CD4-positive, alpha-beta T cell treated with Interferon alpha-2 for 1 hour (primary cell): Measurements from ENCODE around the gene MEIS2.

ENCODE experiments used
- DNase-seq, 2 donors: peaks; one replicate each; pipeline ENCODE4 v3.0.0-alpha.2; 2020 to 2022

The MEIS2 gene

DNA sequence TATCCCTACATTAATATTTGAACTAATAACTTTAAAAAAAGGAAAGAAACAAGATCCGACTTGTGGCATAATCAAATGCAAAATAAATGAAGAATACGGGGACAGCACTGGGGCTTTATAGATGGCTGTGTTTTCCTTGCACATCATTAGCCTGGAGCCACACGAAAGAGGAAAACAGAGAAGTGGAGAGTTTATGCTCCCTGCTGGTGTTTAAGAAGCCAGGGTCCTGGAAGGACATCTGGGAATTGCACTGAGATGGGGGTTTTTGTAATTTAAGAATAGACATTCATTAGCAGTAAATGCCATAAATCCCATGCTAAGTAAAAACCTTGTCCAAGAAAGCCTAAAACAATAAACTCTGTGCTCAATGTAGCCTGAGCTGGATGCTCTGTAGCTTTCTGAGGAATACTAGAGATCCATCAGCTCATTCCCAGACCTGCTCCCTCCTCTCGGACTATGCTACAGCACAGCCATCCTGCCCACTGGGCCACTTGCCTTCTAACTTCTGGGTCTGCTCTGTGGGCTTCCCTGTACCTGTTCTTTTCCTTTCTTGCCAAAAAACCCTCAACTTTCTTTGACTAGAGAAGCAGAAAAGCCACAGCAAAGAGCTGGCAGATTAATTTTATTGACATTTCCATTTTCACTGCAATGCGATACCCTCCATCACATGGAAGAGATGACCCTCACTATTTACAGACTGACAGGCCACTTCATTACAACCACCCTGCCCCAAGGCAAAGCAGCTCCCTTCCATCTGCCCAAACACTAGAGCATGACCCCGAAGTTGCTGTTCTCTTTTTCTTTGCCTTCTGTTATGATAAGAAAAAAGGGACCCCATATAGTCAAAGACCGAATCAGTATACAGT, 62.3 kb downstream of the MEIS2 start:
- no peak for DNase-seq

DNA sequence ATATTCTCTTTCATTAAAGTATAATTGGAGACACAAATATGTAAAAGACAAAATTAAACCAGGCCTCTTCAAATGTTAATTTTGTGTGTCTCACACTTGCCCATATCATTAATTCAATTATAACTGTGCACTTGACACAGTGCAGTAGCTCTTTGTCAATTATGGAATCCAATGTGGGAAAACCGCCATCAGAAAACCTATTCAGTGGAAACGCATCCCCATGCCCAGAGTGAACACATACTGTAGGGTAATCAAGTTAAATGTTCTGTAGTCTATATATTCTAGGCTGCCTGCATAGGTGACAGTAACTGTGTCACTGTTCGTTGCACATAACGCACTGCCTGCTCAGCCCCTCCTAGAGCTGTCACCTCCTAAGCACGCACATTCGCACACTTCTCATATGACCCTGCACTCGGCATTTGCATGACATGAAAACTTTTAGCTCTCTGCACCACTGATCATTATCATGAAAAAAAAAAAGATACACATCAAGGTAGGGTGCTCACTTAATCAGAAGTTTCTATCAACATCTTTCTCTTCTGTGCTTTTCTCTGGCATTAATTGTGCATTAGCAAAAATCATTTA, 63.2 kb downstream of the MEIS2 start:
- no peak for DNase-seq

DNA sequence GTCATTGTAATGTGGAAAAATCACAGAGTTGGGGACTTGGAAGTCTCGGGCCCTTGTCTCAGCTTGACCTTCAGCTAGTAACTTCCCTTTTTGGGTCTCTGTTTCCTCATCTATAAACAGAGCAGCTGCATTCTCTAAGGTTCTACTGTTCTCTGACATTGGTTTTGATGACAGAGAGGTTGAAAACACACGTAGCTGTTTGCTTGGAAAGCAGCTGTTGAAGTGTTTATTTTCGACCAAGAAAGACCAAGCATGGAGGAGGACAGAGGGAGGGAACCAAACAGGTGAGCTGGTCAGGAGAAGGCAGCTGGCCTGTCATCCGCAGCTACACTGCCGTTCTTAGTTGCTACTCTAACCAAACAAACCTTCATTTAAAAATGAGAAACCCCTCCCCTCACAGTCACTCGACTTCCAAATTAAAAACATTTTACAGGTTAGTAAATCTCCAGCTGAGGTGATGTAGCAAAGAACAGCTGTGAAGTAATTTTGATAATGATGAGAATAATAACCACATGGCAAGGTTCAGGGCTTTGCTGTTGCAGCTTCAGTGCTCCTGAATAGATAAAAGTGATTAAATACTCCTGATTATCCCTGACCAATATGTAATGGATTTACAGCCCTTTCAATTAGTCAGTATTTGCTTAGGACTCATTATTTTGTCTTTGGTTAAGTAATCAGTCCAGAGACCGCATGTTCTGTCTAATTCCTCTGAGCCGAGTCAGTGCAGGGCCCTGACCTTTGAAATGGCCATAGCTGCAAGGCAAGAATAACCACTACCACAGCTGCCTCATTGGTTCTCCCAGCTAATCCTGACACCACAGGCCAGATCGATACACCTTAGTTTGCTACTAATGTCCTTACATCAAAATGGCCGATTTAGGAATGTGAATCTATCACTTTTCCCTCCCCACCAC, 65.3 kb downstream of the MEIS2 start:
- no peak for DNase-seq

DNA sequence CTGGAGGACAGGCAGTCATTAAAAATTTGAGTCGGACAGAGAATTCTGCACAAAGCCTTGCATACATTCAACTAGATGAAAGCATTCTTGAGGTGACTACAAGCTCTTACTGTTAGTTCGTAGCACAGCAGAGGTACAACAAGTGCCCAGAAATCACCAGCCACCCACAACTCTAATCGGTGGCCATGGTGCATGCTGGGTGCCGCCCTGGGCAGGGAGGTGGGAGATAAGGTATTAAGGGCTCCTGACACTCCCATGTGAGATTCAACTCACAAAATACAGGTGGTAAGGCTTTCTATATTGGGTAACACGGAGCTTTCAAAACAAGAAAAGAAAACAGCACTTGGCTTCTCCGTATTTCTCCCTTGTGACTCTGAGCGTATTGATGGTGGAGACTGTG, 66.0 kb downstream of the MEIS2 start:
- no peak for DNase-seq

DNA sequence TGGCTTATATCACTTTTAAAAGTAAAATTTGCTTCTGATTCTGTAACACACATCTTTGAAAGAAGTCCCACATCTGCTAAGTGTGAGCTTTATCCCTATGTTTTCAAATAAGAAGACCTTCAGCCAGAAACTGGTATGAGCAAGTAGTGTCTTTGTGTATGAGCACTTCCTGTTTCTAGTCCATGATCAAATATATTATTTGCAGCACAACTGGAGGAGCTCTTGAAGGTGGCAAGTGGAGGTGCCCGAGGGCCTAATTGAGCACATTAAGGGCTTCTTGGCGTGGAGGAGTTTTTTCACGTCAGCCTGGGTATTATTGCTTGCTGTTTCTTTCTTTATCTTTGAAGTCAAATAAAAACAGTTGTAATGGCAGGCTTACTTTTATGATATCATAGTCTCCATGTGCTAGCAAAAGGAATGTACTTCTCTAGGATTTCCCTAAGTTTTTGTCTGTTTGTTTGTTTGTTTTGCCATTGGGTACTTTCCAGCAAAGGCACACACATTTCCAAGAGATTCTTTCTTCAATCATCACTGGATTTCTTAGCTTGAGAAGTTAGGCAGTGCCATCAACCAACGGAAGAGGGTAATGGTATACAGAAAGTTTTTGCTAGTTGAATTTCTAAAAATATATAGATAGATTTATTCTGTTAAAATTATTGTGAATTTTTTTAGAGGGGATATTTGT, 68.1 kb downstream of the MEIS2 start:
- DNase-seq = no peak

DNA sequence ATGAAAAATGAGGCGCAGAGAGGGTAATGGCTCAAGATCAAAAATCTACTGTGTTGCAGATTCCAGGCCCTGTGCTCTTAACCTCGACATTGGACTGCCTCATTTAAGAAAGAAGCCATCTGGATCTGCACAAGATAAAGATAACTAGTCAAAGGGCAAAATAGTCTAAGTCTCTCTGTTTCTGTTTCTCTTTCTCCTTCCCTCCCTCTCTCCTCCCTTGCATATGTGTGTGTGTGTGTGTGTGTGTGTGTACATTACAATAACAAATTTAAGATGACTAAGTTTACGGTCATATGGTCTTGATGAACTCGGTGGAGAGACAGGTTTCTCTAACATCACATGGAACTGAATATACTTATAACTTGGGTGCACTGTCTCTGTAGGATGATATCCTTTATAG, 69.2 kb downstream of the MEIS2 start:
- no peak for DNase-seq

DNA sequence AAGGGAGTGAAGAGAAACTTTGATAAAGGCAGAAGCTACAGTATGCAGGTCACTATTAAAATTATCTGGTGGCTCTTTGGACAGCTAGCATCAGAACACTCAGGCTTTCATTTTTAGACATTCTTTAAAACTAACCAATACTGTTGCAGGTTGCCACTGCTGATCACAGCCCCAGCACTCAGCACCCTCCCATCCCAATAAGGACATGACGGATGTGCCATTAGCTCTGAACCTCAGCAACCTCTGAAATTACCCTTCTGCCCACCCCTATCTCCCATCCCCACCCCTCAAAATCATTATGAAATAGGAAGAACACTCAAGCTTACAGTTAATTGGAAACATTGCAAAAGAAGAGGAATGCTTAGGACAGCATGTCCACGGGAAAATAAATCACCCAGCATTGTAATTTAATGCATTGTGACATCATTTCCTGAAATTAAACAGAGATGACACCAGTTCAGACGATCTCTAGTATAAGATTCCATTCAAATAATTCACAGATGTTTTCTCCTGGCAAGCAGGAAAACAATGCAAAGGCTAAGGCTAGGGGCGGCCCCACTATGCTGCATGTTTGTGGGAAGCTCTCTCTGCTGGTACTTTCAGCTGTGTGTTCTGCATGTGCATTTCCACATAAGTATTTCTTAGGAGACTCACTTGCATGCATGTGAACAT, 71.6 kb downstream of the MEIS2 start:
- no peak for DNase-seq

DNA sequence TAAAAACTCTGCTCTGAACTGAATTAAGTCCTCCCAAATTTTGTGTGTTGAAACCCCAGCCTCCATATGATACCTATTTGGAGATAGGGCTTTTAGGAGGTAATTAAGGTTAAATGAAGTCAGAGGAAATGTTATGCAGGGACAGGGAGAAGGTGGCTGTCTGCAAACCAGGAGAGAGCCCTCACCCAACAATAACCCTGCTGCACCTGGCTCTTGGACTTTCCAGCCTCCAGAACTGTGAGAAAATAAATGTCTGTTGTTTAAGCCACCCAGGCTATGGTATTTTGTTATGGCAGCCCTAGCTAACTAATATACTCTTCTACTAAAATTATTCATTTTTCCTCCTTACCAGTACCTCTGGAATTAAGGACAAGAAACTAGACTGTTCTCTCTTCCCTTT, 79.5 kb downstream of the MEIS2 start:
- no peak for DNase-seq

DNA sequence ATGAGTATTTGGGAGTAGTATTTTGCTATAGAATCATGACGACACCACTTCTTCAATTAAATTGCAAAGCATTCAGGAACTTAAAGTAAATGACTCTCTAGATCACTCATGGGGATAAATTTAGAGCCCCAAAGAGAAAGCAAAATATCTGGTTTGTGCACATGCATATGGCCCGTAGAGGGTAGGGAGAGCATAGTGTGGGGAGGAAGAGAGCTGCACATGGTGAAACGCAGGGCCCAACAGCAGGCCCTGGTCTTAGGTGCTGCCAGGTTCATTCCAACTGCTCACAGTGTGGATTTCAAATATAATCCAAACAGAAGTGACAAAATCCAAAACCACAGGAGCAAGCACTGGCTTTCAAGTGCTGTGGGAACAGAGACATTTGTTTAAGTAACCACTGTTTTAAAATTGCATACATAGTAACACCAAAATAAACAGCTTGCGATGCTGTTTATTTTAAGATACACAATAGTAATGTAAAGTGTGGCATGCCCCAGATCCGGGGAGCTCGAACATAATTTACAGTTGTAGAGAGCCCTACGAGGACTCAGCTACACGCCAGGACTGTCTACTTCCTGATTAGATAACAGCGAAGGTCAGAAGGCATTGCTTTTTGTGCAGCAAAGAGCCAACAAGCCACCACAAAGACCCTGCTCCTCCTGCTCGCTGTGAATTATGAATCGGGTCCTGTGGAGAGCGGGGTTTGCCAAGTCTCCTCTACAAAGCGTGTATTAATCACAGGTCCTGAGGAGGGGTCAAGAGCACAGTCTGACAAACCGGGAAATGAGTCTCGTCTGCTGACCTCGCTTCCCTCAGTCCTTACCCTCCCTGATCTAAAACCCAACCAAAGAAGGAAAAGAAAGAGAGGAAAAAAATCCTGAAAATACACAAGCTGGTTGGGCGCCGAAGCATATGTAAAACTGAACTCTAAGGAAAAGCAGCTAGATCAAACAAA, 80.6 kb downstream of the MEIS2 start:
- no peak for DNase-seq

DNA sequence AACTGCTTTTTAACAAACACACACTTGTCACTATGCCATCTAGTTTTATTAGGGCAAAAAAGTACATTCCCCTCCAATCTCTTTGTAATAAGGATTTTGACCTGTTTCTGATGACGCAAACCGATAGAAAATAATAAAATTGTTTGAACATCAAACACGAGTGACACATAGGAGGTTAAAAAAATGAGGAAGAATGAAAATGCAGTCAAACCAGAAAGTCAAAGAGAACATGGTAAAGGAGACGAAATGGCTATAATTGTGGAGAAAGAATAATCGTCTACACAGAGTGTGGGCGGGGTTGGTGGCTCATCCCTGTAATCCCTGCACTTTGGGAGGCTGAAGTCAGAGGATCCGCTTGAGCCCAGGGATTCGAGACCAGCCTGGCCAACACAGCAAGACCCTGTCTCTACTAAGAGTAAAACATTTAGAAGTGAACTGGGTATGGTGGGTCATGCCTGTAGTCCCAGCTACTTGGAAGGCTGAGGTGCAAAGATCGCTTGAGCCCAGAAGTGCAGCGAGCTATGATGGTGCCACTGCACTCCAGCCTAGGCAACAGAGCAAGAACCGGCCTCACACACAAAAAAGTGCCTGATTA, 83.2 kb downstream of the MEIS2 start:
- DNase-seq = no peak

DNA sequence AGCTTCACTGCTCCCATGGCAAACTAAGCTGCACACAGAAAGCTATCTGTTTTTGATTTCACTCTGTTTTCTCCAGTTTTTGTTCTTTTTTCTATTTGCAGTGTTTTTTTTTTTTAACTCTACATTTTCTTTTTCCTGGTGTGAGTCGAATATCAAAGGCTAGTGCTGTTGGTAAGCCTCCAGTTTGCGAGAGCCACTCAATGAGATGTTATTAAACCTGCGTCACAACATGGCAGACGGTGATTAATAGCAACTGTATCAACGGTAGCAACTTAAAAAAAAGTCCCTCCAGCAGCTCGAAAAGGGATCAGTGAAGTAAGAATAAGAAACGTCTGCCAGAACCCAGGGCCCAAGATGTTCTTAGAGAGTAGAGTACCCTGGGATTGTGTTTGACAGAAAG, 84.1 kb downstream of the MEIS2 start:
- no peak for DNase-seq

DNA sequence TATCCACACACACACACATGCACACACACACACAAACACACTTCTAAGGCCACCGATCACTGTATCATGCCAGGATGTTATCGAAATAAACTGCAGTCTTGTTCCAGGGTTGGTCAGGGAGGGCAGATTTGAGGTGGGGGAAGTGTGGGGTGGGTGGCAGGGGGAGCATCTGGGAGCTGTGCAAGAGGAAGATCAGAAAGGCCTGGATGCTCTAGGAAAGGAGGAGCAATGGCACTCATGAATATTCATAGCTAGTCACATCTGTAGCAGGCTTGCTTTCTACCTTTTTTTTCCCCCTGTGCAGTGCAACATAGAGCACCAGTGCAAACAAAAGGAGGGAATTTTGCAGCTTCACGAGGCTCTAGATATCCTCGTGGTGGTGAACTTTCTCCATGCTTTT, 84.9 kb downstream of the MEIS2 start:
- no peak for DNase-seq

DNA sequence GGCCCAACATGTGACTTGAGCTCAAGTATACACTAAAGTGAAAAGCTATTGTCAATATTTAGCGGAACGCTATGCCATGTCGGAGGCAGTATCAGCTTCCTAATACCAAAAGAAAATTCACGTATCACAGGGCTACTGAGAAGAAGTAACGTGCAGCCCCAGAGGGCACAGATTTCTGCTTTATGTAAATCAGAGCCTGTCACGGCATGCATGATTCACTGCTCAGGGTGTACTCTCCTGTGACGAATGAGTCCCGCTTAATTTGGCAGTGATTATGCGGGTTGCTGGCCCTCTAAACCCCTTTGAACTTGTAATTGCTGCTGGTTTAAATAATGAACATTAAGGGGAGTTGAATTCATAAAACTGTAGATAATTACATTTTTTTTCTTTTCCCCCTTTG, 85.3 kb downstream of the MEIS2 start:
- DNase-seq = no peak

DNA sequence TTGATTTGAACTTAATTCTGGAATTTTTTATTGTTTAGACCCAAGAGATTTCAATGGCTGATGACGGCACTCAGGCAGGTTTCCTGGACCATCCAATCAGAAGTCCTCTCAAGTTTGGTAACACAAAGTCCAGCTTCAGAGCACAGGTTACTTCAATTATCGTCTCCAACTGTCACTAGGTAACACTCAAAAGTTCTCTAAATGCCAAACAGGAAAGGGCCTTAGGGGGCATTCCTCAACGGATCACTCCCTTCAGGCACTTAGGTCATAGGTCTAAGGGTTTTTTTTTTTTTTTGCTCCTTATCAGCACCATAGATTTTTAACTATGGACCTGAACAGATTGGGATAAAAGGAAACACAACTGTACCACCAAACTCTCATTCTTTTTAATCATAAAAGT, 85.8 kb downstream of the MEIS2 start:
- no peak for DNase-seq

DNA sequence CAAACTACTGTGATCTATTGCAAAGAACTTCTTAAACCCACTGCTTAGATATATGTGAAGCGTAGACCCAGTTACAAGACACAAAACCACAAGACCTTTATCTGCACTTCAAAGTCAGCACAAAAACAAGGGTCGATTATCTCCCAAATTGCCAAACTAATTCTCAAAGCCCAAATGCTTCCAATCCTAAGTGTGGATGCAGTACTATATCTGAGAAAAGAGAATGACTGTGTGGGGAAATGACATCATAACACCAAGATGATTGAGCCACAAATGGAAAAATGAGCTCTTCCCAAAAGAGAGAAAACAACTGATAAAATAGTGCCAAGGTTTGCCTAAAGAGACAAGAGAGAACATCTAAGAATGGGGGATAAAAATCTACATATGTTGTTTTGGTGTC, 86.2 kb downstream of the MEIS2 start:
- no peak for DNase-seq

DNA sequence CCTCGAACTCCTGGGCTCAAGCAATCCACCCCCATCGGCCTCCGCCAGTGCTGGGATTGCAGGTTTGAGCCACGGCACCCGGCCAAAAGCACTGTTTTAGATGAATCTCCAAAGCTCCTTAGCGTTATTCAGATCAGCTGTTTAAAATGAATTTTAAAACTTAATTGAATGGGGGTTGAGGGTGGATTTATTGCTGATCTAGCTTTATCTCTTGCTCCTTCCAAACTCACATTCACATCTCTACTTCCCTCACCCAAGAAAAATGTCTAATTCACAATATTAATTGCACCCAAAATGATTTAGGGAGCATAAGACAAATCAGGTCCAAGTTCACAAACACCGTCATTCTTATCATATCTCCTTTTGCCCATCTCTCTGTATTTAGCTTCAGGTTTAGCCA, 89.8 kb downstream of the MEIS2 start:
- DNase-seq = no peak

DNA sequence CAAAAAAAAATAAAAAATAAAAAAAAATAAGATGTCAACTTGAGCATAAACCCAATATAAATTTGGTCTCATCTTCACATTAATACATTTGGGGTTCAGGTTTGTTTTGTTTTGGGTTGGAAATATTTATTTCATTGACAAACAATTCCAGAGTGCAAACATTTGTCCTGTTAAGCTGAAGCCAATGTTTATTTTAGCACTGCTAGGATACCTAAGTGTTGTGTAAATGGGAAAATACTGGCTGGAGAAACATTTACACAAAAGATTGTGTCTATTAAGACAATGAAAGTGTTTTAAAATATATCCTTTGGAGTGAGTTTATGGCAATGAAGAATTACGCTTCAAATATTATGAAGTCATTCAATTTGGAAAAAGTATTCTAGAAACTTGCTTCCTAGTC, 91.1 kb downstream of the MEIS2 start:
- DNase-seq = no peak

DNA sequence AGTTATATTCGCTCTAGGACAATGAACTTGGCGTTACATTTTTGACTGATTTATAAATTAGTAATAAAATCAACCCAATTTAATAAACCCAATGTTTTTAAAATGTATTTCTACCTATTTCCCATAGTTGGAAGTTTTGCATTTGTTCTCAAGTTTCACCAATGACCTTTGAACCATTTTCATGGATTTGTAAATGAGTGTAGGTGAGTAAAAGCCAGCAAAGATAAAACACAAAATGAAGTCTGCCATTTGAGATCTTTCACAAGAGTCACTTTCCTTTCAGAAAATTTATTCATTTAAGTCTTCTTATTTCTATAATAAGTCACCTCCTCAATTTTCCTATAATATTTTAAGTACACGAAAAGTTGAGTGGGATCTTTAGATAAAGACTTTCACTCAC, 92.1 kb downstream of the MEIS2 start:
- no peak for DNase-seq

DNA sequence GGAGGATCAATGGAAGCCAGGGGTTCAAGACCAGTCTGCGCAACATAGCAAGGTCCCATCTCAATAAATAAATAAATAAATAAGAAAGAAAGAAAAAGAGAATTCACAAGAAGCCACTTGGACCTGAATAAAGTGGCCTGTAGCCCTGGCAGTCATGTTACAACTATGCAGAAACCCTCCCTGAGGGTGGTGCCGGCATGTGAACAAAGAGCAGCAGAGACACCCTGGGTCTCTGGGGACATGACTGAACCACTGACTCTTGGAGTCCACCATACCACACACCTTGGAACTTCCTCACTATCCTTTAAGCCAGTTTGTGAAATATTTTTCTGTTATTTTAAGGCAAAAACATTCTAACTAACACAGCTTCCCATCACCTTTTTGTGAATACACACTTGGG, 93.0 kb downstream of the MEIS2 start:
- no peak for DNase-seq

DNA sequence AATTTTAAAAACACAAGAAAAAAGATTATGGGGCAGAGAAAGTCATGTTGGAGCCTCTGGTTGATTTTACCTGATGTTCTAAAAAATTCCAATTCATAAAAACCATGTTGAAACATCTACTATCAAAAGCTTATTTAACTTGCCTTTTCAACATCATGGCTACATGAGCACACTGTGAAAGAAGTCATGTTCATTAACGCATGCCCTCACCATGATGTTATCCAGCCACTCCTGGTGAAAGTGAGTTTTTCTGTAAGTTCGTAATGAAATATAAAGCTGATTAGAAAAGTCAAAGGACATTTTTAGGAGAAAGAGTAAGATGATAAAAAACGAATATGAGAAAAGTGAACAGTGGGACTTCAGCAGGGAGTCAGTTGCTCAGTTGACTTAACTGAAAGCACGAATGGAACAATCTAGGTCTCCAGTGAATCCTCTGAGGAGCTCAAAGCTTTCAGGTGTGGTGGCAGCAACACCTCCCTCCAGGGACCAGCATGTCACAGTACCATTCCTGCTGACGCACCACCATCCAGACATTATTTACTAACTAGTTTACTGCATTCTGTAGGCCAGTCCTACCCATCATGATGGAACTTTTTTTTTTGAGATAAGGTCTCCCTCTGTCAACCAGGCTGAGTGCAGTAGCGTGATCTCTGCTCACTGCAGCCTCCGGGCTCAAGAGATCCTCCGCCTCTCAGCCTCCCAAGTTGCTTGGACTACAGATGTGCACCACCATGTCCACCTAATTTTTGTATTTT, 95.2 kb downstream of the MEIS2 start:
- no peak for DNase-seq
